Measurements from ENCODE around the gene TMEM9.

DNA sequence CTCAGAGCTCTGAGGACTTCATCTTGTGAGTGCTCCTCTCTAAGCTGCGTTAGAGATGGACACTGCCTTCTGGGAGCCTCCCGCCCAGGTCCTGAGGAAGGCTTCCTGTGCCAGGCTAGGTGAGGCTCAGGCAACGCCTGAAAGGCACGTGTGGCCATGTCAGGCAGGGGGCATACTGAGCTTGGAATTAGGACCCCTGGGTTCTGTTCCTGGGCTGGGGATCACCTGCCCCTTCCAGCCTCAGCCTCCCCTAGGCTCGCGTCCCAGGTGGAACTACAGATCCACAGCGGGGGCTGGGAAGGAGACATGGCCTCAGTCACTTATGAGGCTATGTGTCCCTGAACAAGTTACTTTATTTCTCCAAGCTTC lies 17.3 kb downstream of the TMEM9 start:
- TF ChIP-seq POLR2A (IDR thresholded peaks at IDR 0.05; ENCODE audit: low read depth, low read length) (no peak), POLR2AphosphoS5 (IDR thresholded peaks at IDR 0.05; ENCODE audit: low read depth, low read length) (no peak)
